ENCODE measurements around the gene TFAP2E. TPM values are rescaled to one million over a fixed set of nuclear protein-coding genes. Genes with fewer than 3 reads are reported as not detected.

TFAP2E gene
- total RNA-seq, 1 donor from 2014 or later: 1.2 TPM

- peak; percentile 90 for DNase-seq (ENCODE audit: low spot score)
Observed at GRCh38 chr1:35557118-35557610, 15.9 kb upstream of the TFAP2E start, which contains the start of gene KIAA0319L. KIAA0319L (minus strand) TSS chr1:35557403; CDS start chr1:35554491, 2,912 bp downstream.

- DNase-seq (ENCODE audit: low spot score): peak; percentile 98
Observed at GRCh38 chr1:35557611-35558373, 15.3 kb upstream of the TFAP2E start, which contains the start of gene NCDN. NCDN (plus strand) TSS chr1:35557799; CDS start chr1:35558191, 392 bp downstream.

- DNase-seq (ENCODE audit: low spot score): no peak
Observed at GRCh38 chr1:35558374-35559316, 14.5 kb upstream of the TFAP2E start.

- no peak for DNase-seq (ENCODE audit: low spot score)
Observed at GRCh38 chr1:35559317-35559944, 13.7 kb upstream of the TFAP2E start.

- no peak for DNase-seq (ENCODE audit: low spot score)
Observed at GRCh38 chr1:35560256-35561225, 12.6 kb upstream of the TFAP2E start.

GRCh38 chr1:35561297-35561971, 11.7 kb upstream of the TFAP2E start:
- DNase-seq (ENCODE audit: low spot score): no peak

GRCh38 chr1:35561972-35562680, 11.0 kb upstream of the TFAP2E start:
- no peak for DNase-seq (ENCODE audit: low spot score)

- no peak for DNase-seq (ENCODE audit: low spot score)
Observed at GRCh38 chr1:35563166-35563565, 9.9 kb upstream of the TFAP2E start.

- DNase-seq (ENCODE audit: low spot score): peak; percentile 78
Observed at GRCh38 chr1:35564037-35564883, 8.9 kb upstream of the TFAP2E start.

GRCh38 chr1:35564884-35565741, 8.0 kb upstream of the TFAP2E start:
- DNase-seq (ENCODE audit: low spot score): no peak

GRCh38 chr1:35565742-35566133, 7.4 kb upstream of the TFAP2E start:
- DNase-seq (ENCODE audit: low spot score): no peak

- no peak for DNase-seq (ENCODE audit: low spot score)
Observed at GRCh38 chr1:35567947-35568558, 5.1 kb upstream of the TFAP2E start.

GRCh38 chr1:35568975-35569395, 4.1 kb upstream of the TFAP2E start:
- DNase-seq (ENCODE audit: low spot score): peak; percentile 72

- no peak for DNase-seq (ENCODE audit: low spot score)
Observed at GRCh38 chr1:35569936-35570335, 3.2 kb upstream of the TFAP2E start.

GRCh38 chr1:35570589-35571137, 2.5 kb upstream of the TFAP2E start:
- DNase-seq (ENCODE audit: low spot score): no peak

GRCh38 chr1:35571263-35571662, 1.9 kb upstream of the TFAP2E start:
- no peak for DNase-seq (ENCODE audit: low spot score)

- no peak for DNase-seq (ENCODE audit: low spot score)
Observed at GRCh38 chr1:35572296-35572695, 818 bp upstream of the TFAP2E start.

All from ureter (tissue), 1 donor.